GM21390 (cell line): ENCODE results near the gene OR14J1.
"Not testable (repeated sequence)": the region's sequence is repeated elsewhere in the genome, so short reads cannot be mapped to it uniquely, and the experiment has no call there.

Experiments used
- ATAC-seq: cut with Tn5 transposase; IDR thresholded peaks from one replicate; pipeline ENCODE4 v1.9.1; 2021; ENCODE audit not compliant: unreplicated experiment

The OR14J1 gene

GRCh38 chr6:29301316-29301715 lies at the start of gene OR14J1:
Gene OR14J1 (plus strand): TSS chr6:29301701. CDS start chr6:29306690, 4,989 bp downstream.
- ATAC-seq = no peak

- ATAC-seq = no peak
These were observed 49.8 kb upstream of the OR14J1 start for GRCh38 chr6:29251736-29252135.

GRCh38 chr6:29255530-29255929 lies 46.0 kb upstream of the OR14J1 start:
- ATAC-seq = no peak

- ATAC-seq = no peak
These were observed 41.8 kb upstream of the OR14J1 start for GRCh38 chr6:29259721-29260120.

GRCh38 chr6:29263001-29263400 lies 38.5 kb upstream of the OR14J1 start:
- no peak for ATAC-seq

GRCh38 chr6:29294499-29294914 lies 7.0 kb upstream of the OR14J1 start:
- ATAC-seq = no peak

GRCh38 chr6:29295181-29295585 lies 6.3 kb upstream of the OR14J1 start:
- ATAC-seq = no peak

GRCh38 chr6:29295623-29296022 lies 5.9 kb upstream of the OR14J1 start:
- ATAC-seq = no peak

GRCh38 chr6:29319931-29320330 lies 18.4 kb downstream of the OR14J1 start:
- ATAC-seq = no peak

- ATAC-seq = not testable (repeated sequence)
These were observed 21.8 kb downstream of the OR14J1 start for GRCh38 chr6:29323332-29323731.

GRCh38 chr6:29325777-29326176 lies 24.3 kb downstream of the OR14J1 start:
- ATAC-seq = no peak

GRCh38 chr6:29332676-29333075 lies 31.2 kb downstream of the OR14J1 start:
- no peak for ATAC-seq

- ATAC-seq = no peak
These were observed 34.8 kb downstream of the OR14J1 start for GRCh38 chr6:29336269-29336668.

GRCh38 chr6:29345380-29345779 lies 43.9 kb downstream of the OR14J1 start:
- no peak for ATAC-seq

- not testable (repeated sequence) for ATAC-seq
These were observed 47.8 kb downstream of the OR14J1 start for GRCh38 chr6:29349348-29349747.

- ATAC-seq = no peak
These were observed 53.5 kb downstream of the OR14J1 start for GRCh38 chr6:29354980-29355379.

- ATAC-seq = no peak
These were observed 54.1 kb downstream of the OR14J1 start for GRCh38 chr6:29355603-29356002.
